GM18909 (cell line): ENCODE measurements around the gene TMEM60.
"Not testable (repeated sequence)": the region's sequence is repeated elsewhere in the genome, so short reads cannot be mapped to it uniquely, and the experiment has no call there.

ENCODE experiments used
- ATAC-seq: cut with Tn5 transposase; IDR thresholded peaks from one replicate; pipeline ENCODE4 v1.9.1; 2021; ENCODE audit warnings: mild to moderate bottlenecking; ENCODE audit not compliant: unreplicated experiment, poor library complexity

The TMEM60 gene

GRCh38 chr7:77812290-77812685, 14.1 kb upstream of the TMEM60 start:
- ATAC-seq: no peak

- ATAC-seq: no peak
Measured at GRCh38 chr7:77811516-77812289, 13.5 kb upstream of the TMEM60 start.

GRCh38 chr7:77808517-77808916, 10.3 kb upstream of the TMEM60 start:
- ATAC-seq: no peak

GRCh38 chr7:77806425-77806824, 8.2 kb upstream of the TMEM60 start:
- no peak for ATAC-seq

- no peak for ATAC-seq
Measured at GRCh38 chr7:77802557-77803405, 4.5 kb upstream of the TMEM60 start.

GRCh38 chr7:77800730-77801129, 2.5 kb upstream of the TMEM60 start:
- no peak for ATAC-seq

- ATAC-seq: peak; percentile 18
Measured at GRCh38 chr7:77800158-77800557, 1.9 kb upstream of the TMEM60 start.

GRCh38 chr7:77799078-77799964, 1.1 kb upstream of the TMEM60 start:
- peak; percentile 2 for ATAC-seq

- peak; percentile 40 for ATAC-seq
Measured at GRCh38 chr7:77797734-77798393, 370 bp downstream of the TMEM60 start.

- no peak for ATAC-seq
Measured at GRCh38 chr7:77796960-77797359, 1.3 kb downstream of the TMEM60 start.

- no peak for ATAC-seq
Measured at GRCh38 chr7:77796109-77796508, 2.1 kb downstream of the TMEM60 start.

GRCh38 chr7:77794000-77794399, 4.2 kb downstream of the TMEM60 start:
- no peak for ATAC-seq

- ATAC-seq: no peak
Measured at GRCh38 chr7:77791956-77792355, 6.3 kb downstream of the TMEM60 start.

- ATAC-seq: no peak
Measured at GRCh38 chr7:77791336-77791735, 6.9 kb downstream of the TMEM60 start.

GRCh38 chr7:77788327-77788902, 9.8 kb downstream of the TMEM60 start:
- ATAC-seq: no peak

GRCh38 chr7:77786741-77787140, 11.5 kb downstream of the TMEM60 start:
- no peak for ATAC-seq

- ATAC-seq: no peak
Measured at GRCh38 chr7:77786018-77786417, 12.2 kb downstream of the TMEM60 start.

GRCh38 chr7:77784426-77784825, 13.8 kb downstream of the TMEM60 start:
- ATAC-seq: not testable (repeated sequence)

GRCh38 chr7:77783545-77783944, 14.7 kb downstream of the TMEM60 start:
- ATAC-seq: no peak

- no peak for ATAC-seq
Measured at GRCh38 chr7:77783111-77783510, 15.1 kb downstream of the TMEM60 start.
